ENCODE measurements around the gene CITED1. TPM values are rescaled to one million over a fixed set of nuclear protein-coding genes. Genes with fewer than 3 reads are reported as not detected.

Gene CITED1
- total and polyA plus RNA-seq, 2 of the 13 experiments (the other 11 are each of a cell fraction or from before 2014, with no cell fraction given), result 0.09 TPM; not detected in 1

- H2AFZ ChIP-seq (ENCODE audit: low read length), result no peak overlapping the region
- in situ Hi-C loops (cut with HindIII; ENCODE audit: extremely low pct_ligation_motif_present, low pct_unique_long_range_greater_than_20kb), result no loop called here
- peaks cover 3 to 36% of the 10 kb centered on the region in 2 experiments for H3K36me3 ChIP-seq (replicated peaks in 1 of 2; ENCODE audit: control insufficient read depth in 1 of 2, insufficient read depth in 2 of 2, low read length in 2 of 2)
- peak; percentile 41; the same call in 1 of the 2 replicates for TF ChIP-seq POLR2AphosphoS5 (IDR thresholded peaks at IDR 0.05; ENCODE audit: low read depth, low read length)
- no peak for TF ChIP-seq ZFP36L2 (CRISPR knock-in tag; IDR thresholded peaks at IDR 0.05)
- TF ChIP-seq RBM39 (IDR thresholded peaks at IDR 0.05; ENCODE audit: low read depth, low read length, poor library complexity, severe bottlenecking), result no peak
- no peak for TF ChIP-seq ZNF614 (CRISPR knock-in tag; IDR thresholded peaks at IDR 0.05; ENCODE audit: borderline replicate concordance)
- TF ChIP-seq POLR2A (IDR thresholded peaks at IDR 0.05; ENCODE audit: insufficient read depth in 1 of 2, low read depth in 2 of 2, low read length in 2 of 2), result 0 out of 4 replicates have a peak, but pooled peaks of 1 of the 2 experiments have one; percentile 6
- TF ChIP-seq CENPT (CRISPR knock-in tag; IDR thresholded peaks at IDR 0.05; ENCODE audit: low read depth), result no peak
- no peak for TF ChIP-seq SMC3 (IDR thresholded peaks at IDR 0.05; ENCODE audit: low read length)
- ChIA-PET POLR2A (interaction anchor here (0.6 kb wide), 1 partner anchor 24 kb away, joined by 3 read pairs; no protein-coding TSS in a partner anchor), CTCF (ENCODE audit: low intra/inter-chr PET ratio, low total read pairs) (no interaction called here)
- no peak overlapping the region for H3K4me3 ChIP-seq (replicated peaks in 1 of 3; ENCODE audit: insufficient read depth in 1 of 3, low read depth in 2 of 3, low read length in 3 of 3)
- peaks cover 35% of the 10 kb centered on the region for H3K4me1 ChIP-seq (ENCODE audit: insufficient read depth, low read length)
- no peak for FAIRE-seq
- peaks cover 20% of the 10 kb centered on the region; the same call in 1 of the 2 replicates for H4K20me1 ChIP-seq (ENCODE audit: insufficient read depth, low read length)
- WGBS (ENCODE audit: low lambda C conversion rate), result 100% methylated on average over 1 of the region's 3 CpGs
- no TSS peak for BruUV-seq (replicated peaks)
- intact Hi-C loops (cut with micrococcal nuclease; ENCODE audit: unreplicated experiment), result no loop called here
- peak; percentile 23; the same call in 1 of the 3 replicates for ATAC-seq
- no peak overlapping the region for H3K4me2 ChIP-seq (ENCODE audit: low read depth, low read length)
- H3K9me3 ChIP-seq (ENCODE audit: low read length), result no peaks in the 10 kb centered on the region
- no peak overlapping the region for H3K9ac ChIP-seq (ENCODE audit: insufficient read depth, low read depth, low read length)
- no peaks in the 10 kb centered on the region for H3K27me3 ChIP-seq (ENCODE audit: control insufficient read depth in 1 of 2, insufficient read depth in 2 of 2, low read length in 2 of 2)
- no peak for DNase-seq (ENCODE audit: low spot score)
- H3K27ac ChIP-seq (ENCODE audit: extremely low read length, insufficient read depth, low read length), result no peak overlapping the region
- peaks cover 20% of the 10 kb centered on the region for H3K79me2 ChIP-seq (ENCODE audit: insufficient read depth, low read length)
Observed at GRCh38 chrX:72271091-72271788, 34.5 kb downstream of the CITED1 start.

GRCh38 chrX:72270316-72270866 lies 35.3 kb downstream of the CITED1 start:
- ATAC-seq, result no peak
- FAIRE-seq, result no peak
- in situ Hi-C loops (cut with HindIII; ENCODE audit: extremely low pct_ligation_motif_present, low pct_unique_long_range_greater_than_20kb) (no loop called here), intact Hi-C loops (cut with micrococcal nuclease; ENCODE audit: unreplicated experiment) (no loop called here)
- POLR2A ChIA-PET, result interaction anchor here (0.6 kb wide), 1 partner anchor 23 kb away, joined by 3 read pairs; no protein-coding TSS in a partner anchor
- Histone ChIP-seq H3K9me3 (ENCODE audit: low read length) (no peaks in the 10 kb centered on the region), H3K27ac (ENCODE audit: extremely low read length, insufficient read depth, low read length) (no peak overlapping the region), H4K20me1 (ENCODE audit: insufficient read depth, low read length) (peaks cover 20% of the 10 kb centered on the region; the same call in 1 of the 2 replicates), H3K27me3 (ENCODE audit: control insufficient read depth in 1 of 2, insufficient read depth in 2 of 2, low read length in 2 of 2) (no peaks in the 10 kb centered on the region), H3K4me1 (ENCODE audit: insufficient read depth, low read length) (peaks cover 28% of the 10 kb centered on the region), H3K79me2 (ENCODE audit: insufficient read depth, low read length) (peaks cover 12% of the 10 kb centered on the region), H3K36me3 (replicated peaks in 1 of 2; ENCODE audit: control insufficient read depth in 1 of 2, insufficient read depth in 2 of 2, low read length in 2 of 2) (peaks cover 2 to 36% of the 10 kb centered on the region in 2 experiments), H3K4me3 (replicated peaks in 1 of 3; ENCODE audit: insufficient read depth in 1 of 3, low read depth in 2 of 3, low read length in 3 of 3) (no peak overlapping the region), H3K4me2 (ENCODE audit: low read depth, low read length) (no peak overlapping the region), H3K9ac (ENCODE audit: insufficient read depth, low read depth, low read length) (no peak overlapping the region), H2AFZ (ENCODE audit: low read length) (no peak overlapping the region)
- 94% methylated on average over 3 of the region's 5 CpGs for WGBS (ENCODE audit: low lambda C conversion rate)
- no peak for DNase-seq (ENCODE audit: low spot score)
- BruUV-seq (replicated peaks), result no TSS peak
- CTCF ChIA-PET (ENCODE audit: low intra/inter-chr PET ratio, low total read pairs), result no interaction called here
- TF ChIP-seq POLR2G (IDR thresholded peaks at IDR 0.05; ENCODE audit: low read depth, low read length) (0 out of 2 replicates have a peak, but pooled peaks have one; percentile 32), ZBTB34 (CRISPR knock-in tag; IDR thresholded peaks at IDR 0.05) (no peak), ZNF883 (CRISPR knock-in tag; IDR thresholded peaks at IDR 0.05; ENCODE audit: not compliant biosample characterization) (no peak), RBFOX2 (IDR thresholded peaks at IDR 0.05; ENCODE audit: low read depth, low read length) (peak; percentile 51), RBM22 (optimal IDR thresholded peaks at IDR 0.05; ENCODE audit: low read length) (peak; percentile 58), ZNF382 (CRISPR knock-in tag; IDR thresholded peaks at IDR 0.05; ENCODE audit: borderline replicate concordance) (no peak), THRA (CRISPR knock-in tag; IDR thresholded peaks at IDR 0.05; ENCODE audit: borderline replicate concordance) (no peak)
